WI38 (cell line): ENCODE data around the gene PAX1.

Experiments used
- H3K4me3 ChIP-seq: 2 replicates; pipeline ENCODE4 v1.5.1; 2011; ENCODE audit warnings: low read depth, mild to moderate bottlenecking, control low read depth, low read length
- TF ChIP-seq, protein P1 (sequence below): IDR thresholded peaks from 2 replicates; pipeline ENCODE4 v1.5.1; 2012; ENCODE audit warnings: low read depth, mild to moderate bottlenecking, control low read depth, low read length

Gene PAX1

GRCh38 chr20:21705575-21706260 lies at the start of gene PAX1:
Gene PAX1, plus strand, starts transcription at chr20:21705664. Its CDS starts 49 bp downstream, at chr20:21705713.
- TF ChIP-seq, protein P1, sequence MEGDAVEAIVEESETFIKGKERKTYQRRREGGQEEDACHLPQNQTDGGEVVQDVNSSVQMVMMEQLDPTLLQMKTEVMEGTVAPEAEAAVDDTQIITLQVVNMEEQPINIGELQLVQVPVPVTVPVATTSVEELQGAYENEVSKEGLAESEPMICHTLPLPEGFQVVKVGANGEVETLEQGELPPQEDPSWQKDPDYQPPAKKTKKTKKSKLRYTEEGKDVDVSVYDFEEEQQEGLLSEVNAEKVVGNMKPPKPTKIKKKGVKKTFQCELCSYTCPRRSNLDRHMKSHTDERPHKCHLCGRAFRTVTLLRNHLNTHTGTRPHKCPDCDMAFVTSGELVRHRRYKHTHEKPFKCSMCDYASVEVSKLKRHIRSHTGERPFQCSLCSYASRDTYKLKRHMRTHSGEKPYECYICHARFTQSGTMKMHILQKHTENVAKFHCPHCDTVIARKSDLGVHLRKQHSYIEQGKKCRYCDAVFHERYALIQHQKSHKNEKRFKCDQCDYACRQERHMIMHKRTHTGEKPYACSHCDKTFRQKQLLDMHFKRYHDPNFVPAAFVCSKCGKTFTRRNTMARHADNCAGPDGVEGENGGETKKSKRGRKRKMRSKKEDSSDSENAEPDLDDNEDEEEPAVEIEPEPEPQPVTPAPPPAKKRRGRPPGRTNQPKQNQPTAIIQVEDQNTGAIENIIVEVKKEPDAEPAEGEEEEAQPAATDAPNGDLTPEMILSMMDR: no peak
- no peak within 1 kb of the TSS for H3K4me3 ChIP-seq

DNA sequence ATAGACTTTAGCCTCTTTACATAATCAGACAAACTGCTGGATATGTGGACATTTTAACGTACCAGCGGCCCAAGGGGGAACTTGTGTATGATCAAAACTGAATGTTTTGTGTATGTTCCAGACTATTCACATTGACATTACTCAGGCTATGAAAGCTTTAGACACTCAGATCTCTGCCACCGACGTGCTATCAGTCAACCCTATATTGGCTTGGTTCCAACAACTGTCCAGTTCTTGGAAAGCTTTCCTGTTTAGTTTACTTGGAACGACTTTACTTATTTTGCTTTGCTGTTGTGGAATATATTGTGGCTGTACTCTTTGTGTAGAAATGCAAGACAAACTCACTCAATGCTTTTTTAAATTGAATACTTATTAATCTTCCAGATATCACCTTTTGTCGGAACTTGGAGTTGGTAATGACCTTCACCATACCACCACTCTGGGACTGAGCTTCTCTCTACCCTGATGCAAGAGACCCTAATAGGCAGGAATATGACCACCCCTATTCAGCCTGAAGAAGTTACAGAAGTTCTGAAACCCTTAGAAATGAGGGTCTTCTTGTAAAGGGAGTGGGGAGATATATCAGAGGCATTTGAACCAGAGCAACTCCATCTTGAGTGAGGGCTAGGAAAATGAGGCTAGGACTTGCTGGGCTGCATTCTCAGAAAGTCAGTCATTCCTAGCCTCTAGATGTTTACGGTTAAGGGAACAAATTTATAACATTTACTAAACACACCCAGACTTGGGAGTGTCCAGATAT lies 49.0 kb upstream of the PAX1 start:
- H3K4me3 ChIP-seq: no peak overlapping the region
- TF ChIP-seq, protein P1: no peak

- TF ChIP-seq, protein P1: no peak
Measured at GRCh38 chr20:21661488-21662055, 43.9 kb upstream of the PAX1 start.

DNA sequence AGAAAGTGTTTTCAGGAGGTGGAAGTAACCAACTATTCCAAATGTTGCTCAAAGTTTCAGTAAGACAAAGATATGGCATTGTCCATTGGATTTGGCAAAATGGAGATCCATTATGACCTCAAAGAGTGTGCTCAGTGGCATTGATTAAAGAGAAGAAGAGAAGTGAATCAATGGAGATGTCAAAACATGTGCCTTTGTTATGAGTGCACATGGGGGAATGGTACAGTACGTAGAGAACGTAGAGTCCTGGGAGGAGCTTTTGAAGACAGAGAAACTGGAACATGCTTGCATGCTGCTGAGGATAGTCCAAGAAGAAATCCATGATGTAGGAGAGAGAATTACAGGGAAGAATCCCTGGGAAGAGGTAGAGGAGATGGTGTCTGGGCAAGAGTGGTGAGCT lies 42.0 kb upstream of the PAX1 start:
- H3K4me3 ChIP-seq: no peak overlapping the region
- TF ChIP-seq, protein P1: no peak

More at GRCh38 chr20:21661488-21662055, 43.9 kb upstream of the PAX1 start:
- H3K4me3 ChIP-seq: no peak overlapping the region

GRCh38 chr20:21665687-21666446 lies 39.6 kb upstream of the PAX1 start:
- TF ChIP-seq, protein P1: no peak
- no peak overlapping the region for H3K4me3 ChIP-seq

DNA sequence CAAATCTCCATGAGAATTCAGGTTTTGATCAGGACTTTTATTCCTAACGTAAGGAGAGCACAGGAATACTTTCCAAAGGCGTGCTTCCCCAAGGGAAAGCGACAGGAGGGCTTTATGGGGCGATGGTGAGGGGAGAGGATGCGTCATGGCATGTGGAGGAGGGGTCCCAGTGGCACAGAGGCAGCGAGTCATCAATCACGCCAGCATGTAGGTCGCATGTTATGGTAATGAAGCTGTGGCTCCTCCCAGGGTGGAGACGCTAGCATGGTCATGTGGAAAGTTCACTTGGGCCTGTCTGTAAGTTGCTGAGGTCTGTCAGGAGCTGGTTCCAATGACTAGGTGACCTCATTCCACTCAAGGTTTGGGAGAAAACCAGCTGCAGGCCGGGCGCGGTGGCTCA lies 35.3 kb upstream of the PAX1 start:
- TF ChIP-seq, protein P1: no peak

More for the DNA sequence above, 35.3 kb upstream of the PAX1 start:
- H3K4me3 ChIP-seq: no peak overlapping the region
